ENCODE data around the gene TEX55.
"Not testable (repeated sequence)": the region's sequence is repeated elsewhere in the genome, so short reads cannot be mapped to it uniquely, and the experiment has no call there.

The TEX55 gene

GRCh38 chr3:119149484-119149883 is 3.5 kb downstream of the TEX55 start:
- Histone ChIP-seq H3K4me1 (no peaks in the 10 kb centered on the region), H3K36me3 (no peaks in the 10 kb centered on the region), H3K27me3 (no peaks in the 10 kb centered on the region), H3K27ac (no peak overlapping the region), H3K4me3 (no peak overlapping the region), H3K9me3 (peaks cover 0 to 12% (median 11%) of the 10 kb centered on the region in 3 donors)
- DNase-seq = no peak
- intact Hi-C loops (cut with DNase I; ENCODE audit: low total_unique reads) = no loop called here
- no peak for TF ChIP-seq CTCF (IDR thresholded peaks at IDR 0.05)

- H3K4me1 ChIP-seq = no peaks in the 10 kb centered on the region
- no peak for TF ChIP-seq CTCF (IDR thresholded peaks at IDR 0.05)
- H3K4me3 ChIP-seq = no peak overlapping the region
- no peak overlapping the region for H3K27ac ChIP-seq
- intact Hi-C loops (cut with DNase I; ENCODE audit: low total_unique reads) = no loop called here
- H3K27me3 ChIP-seq = no peaks in the 10 kb centered on the region
- DNase-seq = no peak
- H3K9me3 ChIP-seq = peaks cover 0 to 27% (median 25%) of the 10 kb centered on the region in 3 donors
- H3K36me3 ChIP-seq = no peaks in the 10 kb centered on the region
These were observed 10.9 kb downstream of the TEX55 start for GRCh38 chr3:119156868-119157267.

- intact Hi-C loops (cut with DNase I; ENCODE audit: low total_unique reads) = no loop called here
- no peaks in the 10 kb centered on the region for H3K36me3 ChIP-seq
- H3K27ac ChIP-seq = no peak overlapping the region
- H3K9me3 ChIP-seq = peaks cover 0 to 27% (median 25%) of the 10 kb centered on the region in 3 donors
- H3K27me3 ChIP-seq = no peaks in the 10 kb centered on the region
- H3K4me1 ChIP-seq = no peaks in the 10 kb centered on the region
- H3K4me3 ChIP-seq = no peak overlapping the region
- no peak for DNase-seq
- no peak for TF ChIP-seq CTCF (IDR thresholded peaks at IDR 0.05)
These were observed 12.0 kb downstream of the TEX55 start for GRCh38 chr3:119157971-119158370.

GRCh38 chr3:119160361-119160760 is 14.4 kb downstream of the TEX55 start:
- H3K4me3 ChIP-seq = no peak overlapping the region
- DNase-seq = no peak
- peaks cover 0 to 13% (median 10%) of the 10 kb centered on the region in 3 donors for H3K9me3 ChIP-seq
- no peaks in the 10 kb centered on the region for H3K36me3 ChIP-seq
- no peak overlapping the region for H3K27ac ChIP-seq
- H3K27me3 ChIP-seq = no peaks in the 10 kb centered on the region
- no peaks in the 10 kb centered on the region for H3K4me1 ChIP-seq
- intact Hi-C loops (cut with DNase I; ENCODE audit: low total_unique reads) = no loop called here
- TF ChIP-seq CTCF (IDR thresholded peaks at IDR 0.05) = no peak

GRCh38 chr3:119160815-119161214 is 14.8 kb downstream of the TEX55 start:
- intact Hi-C loops (cut with DNase I; ENCODE audit: low total_unique reads) = no loop called here
- H3K9me3 ChIP-seq = peaks cover 0 to 10% (median 9%) of the 10 kb centered on the region in 3 donors
- H3K27me3 ChIP-seq = no peaks in the 10 kb centered on the region
- H3K4me3 ChIP-seq = no peak overlapping the region
- no peak for TF ChIP-seq CTCF (IDR thresholded peaks at IDR 0.05)
- DNase-seq = no peak
- H3K27ac ChIP-seq = no peak overlapping the region
- H3K36me3 ChIP-seq = no peaks in the 10 kb centered on the region
- no peaks in the 10 kb centered on the region for H3K4me1 ChIP-seq

- intact Hi-C loops (cut with DNase I; ENCODE audit: low total_unique reads) = no loop called here
- H3K4me1 ChIP-seq = no peaks in the 10 kb centered on the region
These were observed 15.3 kb downstream of the TEX55 start for GRCh38 chr3:119161240-119161639.

GRCh38 chr3:119164745-119165144 is 18.8 kb downstream of the TEX55 start:
- H3K4me3 ChIP-seq; H3K27me3 ChIP-seq; DNase-seq; H3K27ac ChIP-seq; intact Hi-C loops (cut with DNase I; ENCODE audit: low total_unique reads); H3K9me3 ChIP-seq; H3K4me1 ChIP-seq; H3K36me3 ChIP-seq: not testable (repeated sequence)

More at GRCh38 chr3:119161240-119161639, 15.3 kb downstream of the TEX55 start:
- Histone ChIP-seq H3K27me3 (no peaks in the 10 kb centered on the region), H3K27ac (no peak overlapping the region), H3K9me3 (peaks cover 0 to 10% (median 5%) of the 10 kb centered on the region in 3 donors), H3K4me3 (no peak overlapping the region), H3K36me3 (no peaks in the 10 kb centered on the region)
- no peak for DNase-seq
- no peak for TF ChIP-seq CTCF (IDR thresholded peaks at IDR 0.05)
